K562 (cell line): Measurements from ENCODE around the gene SEC63. TPM values are rescaled to one million over a fixed set of nuclear protein-coding genes. Genes with fewer than 3 reads are reported as not detected.
"Not testable (repeated sequence)": the region's sequence is repeated elsewhere in the genome, so short reads cannot be mapped to it uniquely, and the experiment has no call there.

Experiments used
- ATAC-seq: fragments of 200-7000 bp; cut with Tn5 transposase; 3 replicates; pipeline ENCODE4 v1.9.1; 2020; ENCODE audit warnings: moderate library complexity
- BruUV-seq: library from RNA; stranded (reverse); fragments of 400-500 nt; replicated peaks from 2 replicates; lab custom pipeline; 2021; lab: Mats Ljungman, UMichigan
- CTCF ChIA-PET: fragments of 300-600 bp; formaldehyde crosslinking; extraction: SDS; loops from one replicate; lab custom pipeline; 2021; ENCODE audit warnings: low intra/inter-chr PET ratio; lab: Yijun Ruan, JAX
- POLR2A ChIA-PET: fragments of 300-600, 350-650 bp; sonication (Branson Sonifier 250); formaldehyde crosslinking; extraction: SDS; loops from one replicate; lab custom pipeline; 2021; ENCODE audit warnings: antibody characterized with exemption, inconsistent platforms; lab: Yijun Ruan, JAX
- DNase-seq, 4 experiments: peaks; one replicate each; pipeline versions ENCODE4 v3.0.0 to v3.0.0-alpha.2; 2011 to 2018; ENCODE audit warnings: low spot score in 3 of 4, mixed read lengths in 3 of 4; ENCODE audit errors: extremely low read depth in 1 of 4
- FAIRE-seq: peaks from 2 replicates; lab custom pipeline; 2011; peaks lifted over from hg19 to GRCh38; lab: Jason Lieb, UNC
- H2AFZ ChIP-seq: 2 replicates; pipeline ENCODE4 v1.6.0; 2011; ENCODE audit warnings: low read depth, low read length, control low read depth, inconsistent platforms
- H3K27ac ChIP-seq: fragments of 200-600 bp; 3 replicates; pipeline ENCODE4 v1.8.0; 2011; ENCODE audit warnings: low read depth, mild to moderate bottlenecking, control low read depth, inconsistent platforms, low read length, moderate library complexity, mixed read lengths; ENCODE audit errors: extremely low read depth
- H3K27me3 ChIP-seq, 2 experiments: fragments of 300-600 bp in 1 of 2; 2 replicates in 1 of 2; 3 replicates in 1 of 2; pipeline versions ENCODE4 v1.6.0 to v1.8.0; 2011; ENCODE audit warnings: inconsistent platforms in 2 of 2, low read length in 2 of 2, mild to moderate bottlenecking in 1 of 2, mixed read lengths in 1 of 2, moderate library complexity in 1 of 2; ENCODE audit not compliant: control insufficient read depth in 2 of 2, insufficient read depth in 2 of 2
- H3K36me3 ChIP-seq: fragments of 300-600 bp; 3 replicates; pipeline ENCODE4 v1.8.0; 2011; ENCODE audit warnings: mild to moderate bottlenecking, low read length, inconsistent platforms; ENCODE audit not compliant: control insufficient read depth, insufficient read depth
- H3K4me1 ChIP-seq, 2 experiments: fragments of 200-600 bp in 1 of 2; replicated peaks in 1 of 2; 2 replicates in 1 of 2; 3 replicates in 1 of 2; pipeline versions ENCODE4 v1.5.1 to v1.8.0; 2011; ENCODE audit warnings: inconsistent platforms in 2 of 2, low read length in 2 of 2, mild to moderate bottlenecking in 1 of 2, mixed read lengths in 1 of 2, moderate library complexity in 1 of 2; ENCODE audit not compliant: control insufficient read depth in 2 of 2, insufficient read depth in 2 of 2
- H3K4me2 ChIP-seq: 2 replicates; pipeline ENCODE4 v1.6.1; 2011; ENCODE audit warnings: low read length, control low read depth, inconsistent platforms, mixed read lengths; ENCODE audit not compliant: insufficient read depth
- H3K4me3 ChIP-seq: fragments of 200-600 bp; sonication (generic), shearing (Covaris generic); 2 replicates; pipeline ENCODE4 v1.5.1; 2016; ENCODE audit warnings: control low read depth, inconsistent platforms
- H3K79me2 ChIP-seq: fragments of 200-600 bp; 3 replicates; pipeline ENCODE4 v1.8.0; 2011; ENCODE audit warnings: low read length, inconsistent platforms; ENCODE audit not compliant: control insufficient read depth, insufficient read depth
- H3K9ac ChIP-seq, 2 experiments: 2 replicates each; pipeline versions ENCODE4 v1.6.0 to v1.6.1; 2011; ENCODE audit warnings: low read depth in 2 of 2, low read length in 2 of 2, control low read depth in 1 of 2, inconsistent platforms in 1 of 2, mild to moderate bottlenecking in 1 of 2, mixed read lengths in 1 of 2; ENCODE audit not compliant: insufficient read depth in 1 of 2
- H3K9me1 ChIP-seq: one replicate; pipeline ENCODE4 v1.6.0; 2011; ENCODE audit warnings: inconsistent platforms, mild to moderate bottlenecking, low read length, moderate library complexity; ENCODE audit not compliant: control insufficient read depth, insufficient read depth
- H3K9me3 ChIP-seq: replicated peaks from 2 replicates; pipeline ENCODE4 v1.5.1; 2011; ENCODE audit warnings: low read depth, low read length, inconsistent platforms; ENCODE audit not compliant: control insufficient read depth, insufficient read depth
- H4K20me1 ChIP-seq: replicated peaks from 2 replicates; pipeline ENCODE4 v1.6.1; 2011; ENCODE audit warnings: low read length, inconsistent platforms, mixed read lengths; ENCODE audit not compliant: control insufficient read depth, insufficient read depth
- CBX1 ChIP-seq: sonication (generic); IDR thresholded peaks from 2 replicates; pipeline ENCODE4 v1.6.1; 2016; ENCODE audit warnings: antibody characterized with exemption, low read depth, mild to moderate bottlenecking
- KLF13 ChIP-seq: fragments of 450-650 bp; IDR thresholded peaks from 2 replicates; pipeline ENCODE4 v1.6.1; 2016; ENCODE audit warnings: missing genetic modification characterization, low read depth, mild to moderate bottlenecking, missing compliant biosample characterization, moderate library complexity, borderline replicate concordance
- PURB ChIP-seq: sonication (generic); formaldehyde crosslinking; IDR thresholded peaks from 2 replicates; pipeline ENCODE4 v1.9.0; 2021; ENCODE audit warnings: low read depth, mild to moderate bottlenecking, missing genetic modification reagents
- RBM39 ChIP-seq: fragments of 200-400 bp; formaldehyde crosslinking; optimal IDR thresholded peaks from 2 replicates; pipeline ENCODE3; 2018; ENCODE audit warnings: low read depth, low read length
- ZNF282 ChIP-seq: sonication (generic); formaldehyde crosslinking; IDR thresholded peaks from 2 replicates; pipeline ENCODE4 v1.8.1; 2023; ENCODE audit warnings: missing genetic modification reagents
- ZNF316 ChIP-seq: fragments of 450-650 bp; IDR thresholded peaks from 2 replicates; pipeline ENCODE4 v1.6.1; 2016
- ZNF507 ChIP-seq: conservative IDR thresholded peaks from 2 replicates; pipeline ENCODE4 v1.6.1; 2017; ENCODE audit warnings: missing genetic modification characterization, missing compliant biosample characterization
- WGBS: fragments of 100-300 bp; shearing (Covaris generic); methylation state at CpG from one replicate; pipeline ENCODE4 v1.1.6; 2016; ENCODE audit warnings: low coverage, mixed read lengths; ENCODE audit not compliant: insufficient coverage; ENCODE audit errors: missing lambda C conversion rate; 5-methylcytosine and 5-hydroxymethylcytosine counted together
- in situ Hi-C: fragments of 300-500 bp; cut with MboI; formaldehyde crosslinking; loops from 4 replicates; pipeline ENCODE4 v1.15.0; 2018; ENCODE audit warnings: inconsistent platforms, mixed read lengths
- intact Hi-C: fragments of 100-400 bp; cut with micrococcal nuclease; formaldehyde crosslinking; loops from 2 replicates; pipeline ENCODE4 v1.14.2; 2022
- polyA plus RNA-seq, 8 experiments: library from polyadenylated mRNA; depleted of rRNA in 4 of 8; stranded (reverse) in 5 of 8; unstranded in 3 of 8; fragments of >200 nt; fragmentation: Nextera tagmentation in 2 of 8; fragmentation: Illumina TruSeq in 1 of 8; extraction: Ambion mirVana in 2 of 8; extraction: Trizol in 1 of 8; gene quantifications; 2 replicates each; pipeline versions ENCODE4 v1.2.1 to v1.2.3, GENCODE V29; 2011 to 2014; ENCODE audit warnings: inconsistent platforms in 1 of 8, missing spikeins in 1 of 8
- total RNA-seq, 7 experiments: library from RNA; depleted of rRNA in 6 of 7; stranded (reverse); fragments of >200 nt in 6 of 7; fragmentation: Illumina TruSeq in 2 of 7; extraction: Trizol in 2 of 7; gene quantifications; 2 replicates each; pipeline versions ENCODE4 v1.2.1 to v1.2.3, GENCODE V29; 2011 to 2021; ENCODE audit warnings: low replicate concordance in 1 of 7

SEC63 gene
- total and polyA plus RNA-seq, 9 of the 15 experiments (the other 6 are each of a cell fraction or from before 2014, with no cell fraction given): 13.8 to 74.6 (median 28.4) TPM

GRCh38 chr6:107871512-107871911 is 86.5 kb downstream of the SEC63 start:
- H3K9me3 ChIP-seq, BruUV-seq, H3K9me1 ChIP-seq, H3K27me3 ChIP-seq, FAIRE-seq, H3K4me1 ChIP-seq, H3K27ac ChIP-seq, H4K20me1 ChIP-seq, H3K4me2 ChIP-seq, DNase-seq, CTCF ChIA-PET, POLR2A ChIA-PET, H3K4me3 ChIP-seq, H3K9ac ChIP-seq, ATAC-seq, in situ Hi-C loops, intact Hi-C loops, H3K79me2 ChIP-seq, H2AFZ ChIP-seq: not testable (repeated sequence)
- TF ChIP-seq ZNF316: peak; percentile 39; the same call in 1 of the 2 replicates
- H3K36me3 ChIP-seq: peaks cover 56% of the 10 kb centered on the region
- whole genome bisulfite sequencing: 100% methylated on average over 1 of the region's 1 CpG

DNA sequence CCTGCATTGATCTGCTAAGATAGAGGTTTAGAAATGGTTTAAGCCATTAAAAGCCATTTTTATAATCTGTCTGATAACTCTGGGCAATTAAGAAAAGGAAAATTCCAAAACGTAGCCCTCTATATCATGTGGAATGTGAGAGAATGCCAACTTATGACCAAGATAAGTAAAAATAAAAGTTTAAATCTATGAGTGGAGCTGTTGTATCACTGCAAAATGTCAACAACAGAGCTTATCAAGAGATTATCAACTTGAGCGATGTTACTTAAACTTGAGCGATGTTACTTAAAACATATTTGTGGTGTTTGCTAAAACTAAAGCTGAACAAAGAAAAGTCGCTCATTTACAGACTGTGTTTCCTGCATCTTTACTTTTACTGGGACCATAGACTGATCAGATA is 87.0 kb downstream of the SEC63 start:
- ATAC-seq: no peak
- no peaks in the 10 kb centered on the region for H3K4me1 ChIP-seq
- BruUV-seq: TSS peak; percentile 64
- no peak for TF ChIP-seq ZNF507
- no peak for TF ChIP-seq RBM39
- TF ChIP-seq ZNF282 (CRISPR knock-in tag): no peak
- no peak for TF ChIP-seq CBX1
- TF ChIP-seq PURB (CRISPR knock-in tag): no peak
- TF ChIP-seq KLF13 (tag): no peak
- no peak overlapping the region for H3K4me3 ChIP-seq
- no peak for DNase-seq
- ChIA-PET CTCF (no interaction called here), POLR2A (no interaction called here)
- H3K79me2 ChIP-seq: no peaks in the 10 kb centered on the region
- no peak overlapping the region for H2AFZ ChIP-seq
- H3K9me3 ChIP-seq: no peaks in the 10 kb centered on the region
- H4K20me1 ChIP-seq: peaks cover 4% of the 10 kb centered on the region; the same call in 1 of the 2 replicates
- no peak overlapping the region for H3K27ac ChIP-seq
- intact Hi-C loops (no loop called here), in situ Hi-C loops (no loop called here)
- no peak for FAIRE-seq
- no peak overlapping the region for H3K9ac ChIP-seq
- WGBS: 86% methylated on average over 4 of the region's 4 CpGs
- no peaks in the 10 kb centered on the region for H3K27me3 ChIP-seq
- H3K36me3 ChIP-seq: peaks cover 51% of the 10 kb centered on the region
- no peak overlapping the region for H3K4me2 ChIP-seq
- no peaks in the 10 kb centered on the region for H3K9me1 ChIP-seq
